Activated CD8-positive, alpha-beta T cell treated with anti-CD3 and anti-CD28 coated beads for 36 hours (primary cell): Measurements from ENCODE around the gene MAN2A2. TPM values are rescaled to one million over a fixed set of nuclear protein-coding genes. Genes with fewer than 3 reads are reported as not detected.

ENCODE experiments used
- ATAC-seq: fragments of 200-7000 bp; cut with Tn5 transposase; one replicate; pipeline ENCODE4 v1.10.0; 2021; ENCODE audit warnings: mild to moderate bottlenecking, moderate library complexity
- CTCF ChIA-PET: fragments of 350-600 bp; sonication (Branson Sonifier 250); formaldehyde crosslinking; loops from one replicate; lab custom pipeline; 2021; ENCODE audit warnings: antibody characterized with exemption; lab: Charles Lee
- POLR2A ChIA-PET: fragments of 350-600 bp; sonication (Branson Sonifier 250); formaldehyde crosslinking; loops from one replicate; lab custom pipeline; 2021; ENCODE audit warnings: antibody characterized with exemption; lab: Charles Lee
- DNase-seq: peaks from one replicate; pipeline ENCODE4 v3.0.0-alpha.2; 2020
- H3K27ac Mint-ChIP-seq: one replicate; pipeline ENCODE4 v1.8.0; 2021; ENCODE audit warnings: mild to moderate bottlenecking, mixed read lengths
- H3K27me3 Mint-ChIP-seq: one replicate; pipeline ENCODE4 v1.8.0; 2021; ENCODE audit warnings: mixed read lengths
- H3K36me3 Mint-ChIP-seq: one replicate; pipeline ENCODE4 v1.8.0; 2021; ENCODE audit warnings: low read depth, mixed read lengths
- H3K4me1 Mint-ChIP-seq: one replicate; pipeline ENCODE4 v1.8.0; 2021; ENCODE audit warnings: low read depth, mixed read lengths
- H3K4me3 Mint-ChIP-seq: one replicate; pipeline ENCODE4 v1.8.0; 2021; ENCODE audit warnings: mild to moderate bottlenecking, moderate library complexity, mixed read lengths
- H3K9me3 Mint-ChIP-seq: one replicate; pipeline ENCODE4 v1.8.0; 2021; ENCODE audit warnings: mixed read lengths
- intact Hi-C: fragments of 100-400 bp; cut with micrococcal nuclease; formaldehyde crosslinking; loops from one replicate; pipeline ENCODE4 v1.10.0; 2022
- total RNA-seq, 2 experiments: library from RNA; stranded (reverse); gene quantifications; one replicate each; pipeline ENCODE4 v1.2.3, GENCODE V29; 2021
- TF ChIP-seq, protein P1 (sequence below): fragments of 200-600 bp; IDR thresholded peaks from one replicate; pipeline ENCODE4 v1.8.0; 2022; ENCODE audit warnings: antibody characterized with exemption, mild to moderate bottlenecking

The MAN2A2 gene
- total RNA-seq, 2 experiments from 2014 or later: 85.0 to 87.7 TPM

DNA sequence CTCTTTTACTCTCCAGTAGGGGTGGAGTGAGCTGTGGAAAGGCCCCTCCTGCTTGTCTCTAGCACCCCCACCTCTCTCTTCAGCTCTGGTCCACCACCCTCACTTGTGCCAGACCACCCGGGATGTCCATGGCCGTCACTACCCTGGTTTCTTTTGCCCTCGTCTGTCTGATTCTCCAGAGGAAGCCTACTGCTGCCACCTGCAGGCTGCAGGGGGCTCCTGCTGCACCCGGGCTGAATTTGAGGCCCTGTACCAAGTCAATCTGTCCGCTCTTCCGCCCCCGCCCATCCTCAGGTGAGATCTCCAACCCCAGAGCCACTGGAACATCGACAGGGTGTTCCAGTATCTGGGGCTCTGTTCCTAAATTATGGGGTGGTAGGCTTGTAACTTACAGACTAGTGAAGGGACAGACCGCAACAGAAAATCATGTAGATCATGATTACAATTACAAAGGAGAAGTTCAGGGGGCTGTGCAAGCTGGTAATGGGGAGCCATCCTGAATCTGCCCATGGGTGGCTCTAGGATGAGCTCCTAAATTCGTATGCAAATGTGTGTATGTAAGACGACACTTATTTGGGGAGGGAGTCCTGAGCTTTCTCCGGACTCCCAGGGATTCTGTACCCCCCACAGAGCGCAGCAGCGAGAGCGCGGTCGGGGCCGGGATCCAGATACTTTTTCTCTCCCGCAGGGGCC, 31.3 kb downstream of the MAN2A2 start:
- Mint-ChIP-seq H3K9me3 (no peaks in the 10 kb centered on the region), H3K36me3 (peaks cover 15% of the 10 kb centered on the region), H3K27ac (peak overlapping the region; percentile 91), H3K4me3 (peak overlapping the region; percentile 74), H3K4me1 (peaks cover 32% of the 10 kb centered on the region), H3K27me3 (no peaks in the 10 kb centered on the region)
- CTCF ChIA-PET: interaction anchor here (0.7 to 11.3 kb wide), 28 partner anchors 8 to 615 kb away, joined by 3 to 255 read pairs (median 6); partner anchors contain the start of genes BLM, MAN2A2 and RCCD1
- DNase-seq: peak; percentile 96
- POLR2A ChIA-PET: interaction anchor here (0.6 to 13.4 kb wide), 13 partner anchors 9 to 217 kb away, joined by 3 to 133 read pairs (median 3); partner anchors contain the start of genes BLM, MAN2A2 and RCCD1
- intact Hi-C loops: no loop called here
- ATAC-seq: peak; percentile 43
- TF ChIP-seq, protein P1, sequence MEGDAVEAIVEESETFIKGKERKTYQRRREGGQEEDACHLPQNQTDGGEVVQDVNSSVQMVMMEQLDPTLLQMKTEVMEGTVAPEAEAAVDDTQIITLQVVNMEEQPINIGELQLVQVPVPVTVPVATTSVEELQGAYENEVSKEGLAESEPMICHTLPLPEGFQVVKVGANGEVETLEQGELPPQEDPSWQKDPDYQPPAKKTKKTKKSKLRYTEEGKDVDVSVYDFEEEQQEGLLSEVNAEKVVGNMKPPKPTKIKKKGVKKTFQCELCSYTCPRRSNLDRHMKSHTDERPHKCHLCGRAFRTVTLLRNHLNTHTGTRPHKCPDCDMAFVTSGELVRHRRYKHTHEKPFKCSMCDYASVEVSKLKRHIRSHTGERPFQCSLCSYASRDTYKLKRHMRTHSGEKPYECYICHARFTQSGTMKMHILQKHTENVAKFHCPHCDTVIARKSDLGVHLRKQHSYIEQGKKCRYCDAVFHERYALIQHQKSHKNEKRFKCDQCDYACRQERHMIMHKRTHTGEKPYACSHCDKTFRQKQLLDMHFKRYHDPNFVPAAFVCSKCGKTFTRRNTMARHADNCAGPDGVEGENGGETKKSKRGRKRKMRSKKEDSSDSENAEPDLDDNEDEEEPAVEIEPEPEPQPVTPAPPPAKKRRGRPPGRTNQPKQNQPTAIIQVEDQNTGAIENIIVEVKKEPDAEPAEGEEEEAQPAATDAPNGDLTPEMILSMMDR: peak; percentile 87

DNA sequence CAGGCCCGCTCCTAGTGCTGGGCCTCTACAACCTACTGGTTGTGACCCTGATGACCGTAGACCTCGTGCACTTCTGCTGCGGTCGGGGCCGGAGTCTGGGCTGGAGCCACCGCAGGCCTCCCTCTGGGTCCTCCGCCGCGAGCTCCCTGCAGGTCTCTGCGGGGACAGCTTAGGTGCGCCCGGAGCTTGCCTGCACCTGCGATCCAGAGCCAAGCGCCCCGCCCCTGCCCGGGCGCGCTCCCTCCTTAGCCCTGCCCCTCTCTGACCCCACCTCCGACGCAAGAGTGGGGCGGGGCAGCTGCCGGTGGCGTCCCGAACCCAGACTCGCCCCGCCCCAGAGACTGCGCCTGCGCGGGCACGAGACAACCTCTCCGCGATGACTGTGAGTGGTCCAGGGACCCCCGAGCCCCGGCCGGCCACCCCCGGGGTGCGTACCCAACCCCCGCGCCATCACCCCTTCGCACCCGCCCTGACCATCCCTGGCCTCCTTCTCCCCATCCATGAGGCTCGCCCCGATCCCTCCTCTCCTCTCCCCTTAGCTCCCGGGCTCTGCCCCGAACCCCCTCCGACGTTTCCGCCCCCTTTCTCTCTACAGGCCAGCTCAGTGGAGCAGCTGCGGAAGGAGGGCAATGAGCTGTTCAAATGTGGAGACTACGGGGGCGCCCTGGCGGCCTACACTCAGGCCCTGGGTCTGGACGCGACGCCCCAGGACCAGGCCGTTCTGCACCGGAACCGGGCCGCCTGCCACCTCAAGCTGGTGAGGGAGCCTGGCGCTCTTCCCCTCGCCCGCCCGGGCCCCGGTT, 32.0 kb downstream of the MAN2A2 start, which contains the start of gene UNC45A:
Gene UNC45A, plus strand, starts transcription at position 337 of the 803 bp plus-strand sequence. Its CDS starts 40 bp downstream, at position 377.
- Mint-ChIP-seq H3K9me3 (no peaks in the 10 kb centered on the region), H3K27ac (peak within 1 kb of the TSS; percentile 91), H3K4me3 (peak within 1 kb of the TSS; percentile 74), H3K36me3 (peaks cover 22% of the 10 kb centered on the region), H3K27me3 (no peaks in the 10 kb centered on the region), H3K4me1 (peaks cover 32% of the 10 kb centered on the region)
- TF ChIP-seq, protein P1: no peak
- intact Hi-C loops: no loop called here
- DNase-seq (peak; percentile 97), ATAC-seq (peak; percentile 81)
- POLR2A ChIA-PET: interaction anchor here (0.7 to 13.4 kb wide), 11 partner anchors 9 to 218 kb away, joined by 3 to 133 read pairs (median 5); partner anchors contain the start of genes BLM, MAN2A2, PRC1 and RCCD1
- CTCF ChIA-PET: interaction anchor here (0.7 to 11.3 kb wide), 25 partner anchors 7 to 287 kb away, joined by 3 to 255 read pairs (median 5); partner anchors contain the start of genes BLM, MAN2A2 and RCCD1

DNA sequence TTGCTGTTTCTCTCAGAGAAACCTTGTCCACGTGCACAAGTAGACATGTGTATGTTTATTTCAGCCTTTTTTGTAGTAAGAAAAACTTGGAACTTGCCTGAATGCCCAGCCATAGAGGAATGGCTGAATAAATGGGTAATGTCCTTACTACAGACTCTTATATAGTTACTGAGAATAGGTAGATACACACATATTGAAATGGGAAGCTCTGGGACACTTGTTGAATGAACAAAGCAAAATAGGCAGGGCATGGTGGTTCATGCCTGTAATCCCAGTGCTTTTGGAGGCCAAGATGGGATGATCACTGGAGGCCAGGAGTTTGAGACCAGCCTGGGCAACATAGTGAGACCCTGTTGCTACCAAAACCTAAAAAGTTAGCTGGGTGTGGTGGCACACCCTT, 33.7 kb downstream of the MAN2A2 start:
- TF ChIP-seq, protein P1: no peak
- CTCF ChIA-PET: interaction anchor here (0.6 to 11.3 kb wide), 5 partner anchors 8 to 113 kb away, joined by 3 to 255 read pairs (median 5); partner anchors contain the start of genes MAN2A2 and RCCD1
- Mint-ChIP-seq H3K4me1 (peaks cover 27% of the 10 kb centered on the region), H3K36me3 (peaks cover 25% of the 10 kb centered on the region), H3K27me3 (no peaks in the 10 kb centered on the region), H3K9me3 (no peaks in the 10 kb centered on the region), H3K4me3 (peak overlapping the region; percentile 74), H3K27ac (no peak overlapping the region)
- no peak for DNase-seq
- intact Hi-C loops: no loop called here
- POLR2A ChIA-PET: interaction anchor here (1.2 to 13.4 kb wide), 3 partner anchors 19 to 58 kb away, joined by 5 to 133 read pairs (median 98); partner anchors contain the start of genes MAN2A2, PRC1 and RCCD1
- no peak for ATAC-seq

DNA sequence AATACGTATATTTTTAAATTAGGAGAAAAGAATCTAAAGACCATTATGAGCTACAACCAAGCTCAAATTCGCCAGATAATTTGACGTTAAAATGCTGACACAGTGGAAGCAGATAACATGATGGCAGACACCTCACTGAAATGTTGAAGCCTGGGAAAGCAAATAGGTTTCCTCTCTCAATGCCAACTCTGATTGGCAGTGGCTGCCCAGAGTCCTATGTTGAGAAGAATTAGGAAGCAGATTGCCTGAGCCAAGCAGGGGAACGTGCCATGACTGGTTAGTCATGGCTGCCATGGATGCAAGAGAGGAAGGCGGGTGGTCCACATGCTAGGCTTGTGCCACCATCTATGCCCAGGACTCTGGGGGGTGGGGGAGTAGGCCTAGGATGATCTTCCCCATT, 35.2 kb downstream of the MAN2A2 start:
- POLR2A ChIA-PET: interaction anchor here (1.0 to 13.4 kb wide), 2 partner anchors 10 to 17 kb away, joined by 4 to 98 read pairs; partner anchors contain the start of gene RCCD1
- peaks cover 26% of the 10 kb centered on the region for H3K36me3 Mint-ChIP-seq

More for the DNA sequence above, 35.2 kb downstream of the MAN2A2 start:
- intact Hi-C loops: no loop called here
- Mint-ChIP-seq H3K27ac (no peak overlapping the region), H3K4me3 (no peak overlapping the region), H3K9me3 (no peaks in the 10 kb centered on the region), H3K27me3 (no peaks in the 10 kb centered on the region), H3K4me1 (peaks cover 22% of the 10 kb centered on the region)
- ATAC-seq (no peak), DNase-seq (no peak)
- CTCF ChIA-PET: interaction anchor here (0.8 to 11.3 kb wide), 3 partner anchors 18 to 52 kb away, joined by 3 to 255 read pairs (median 178); partner anchors contain the start of genes MAN2A2 and RCCD1
- TF ChIP-seq, protein P1: no peak
